Endothelial cell (in vitro differentiated cells): ENCODE results near the gene UNC79. TPM values are rescaled to one million over a fixed set of nuclear protein-coding genes. Genes with fewer than 3 reads are reported as not detected.

ENCODE experiments used
- DNase-seq: peaks from one replicate; pipeline ENCODE4 v3.0.0; 2021; ENCODE audit warnings: low spot score
- H3K27ac Mint-ChIP-seq: one replicate; pipeline ENCODE4 v1.8.0; 2021; ENCODE audit warnings: mixed read lengths, inconsistent platforms; ENCODE audit not compliant: unreplicated experiment
- H3K27me3 Mint-ChIP-seq: one replicate; pipeline ENCODE4 v1.8.0; 2021; ENCODE audit warnings: mild to moderate bottlenecking, moderate library complexity, mixed read lengths, inconsistent platforms; ENCODE audit not compliant: unreplicated experiment
- H3K36me3 Mint-ChIP-seq: one replicate; pipeline ENCODE4 v1.8.0; 2021; ENCODE audit warnings: mild to moderate bottlenecking, low read depth, mixed read lengths, inconsistent platforms; ENCODE audit not compliant: unreplicated experiment
- H3K4me1 Mint-ChIP-seq: one replicate; pipeline ENCODE4 v1.8.0; 2021; ENCODE audit warnings: mild to moderate bottlenecking, mixed read lengths, inconsistent platforms; ENCODE audit not compliant: unreplicated experiment
- H3K4me3 Mint-ChIP-seq: one replicate; pipeline ENCODE4 v1.8.0; 2021; ENCODE audit warnings: mild to moderate bottlenecking, mixed read lengths, inconsistent platforms; ENCODE audit not compliant: unreplicated experiment
- H3K9me3 Mint-ChIP-seq: one replicate; pipeline ENCODE4 v1.8.0; 2021; ENCODE audit warnings: mixed read lengths, inconsistent platforms; ENCODE audit not compliant: unreplicated experiment
- CTCF ChIP-seq: fragments of 200-600 bp; sonication (generic); IDR thresholded peaks from one replicate; pipeline ENCODE4 v1.5.0; 2021; ENCODE audit warnings: antibody characterized with exemption; ENCODE audit not compliant: unreplicated experiment
- total RNA-seq: library from RNA; stranded (reverse); fragmentation: NEBNext Ultra II Directional; extraction: Animal tissue kit (Norgen Biotek cat#: 25700); gene quantifications from one replicate; pipeline ENCODE4 v1.2.1, GENCODE V29; 2021; ENCODE audit not compliant: unreplicated experiment

Gene UNC79
- total RNA-seq, 1 donor from 2014 or later = 0.69 TPM

- H3K27ac Mint-ChIP-seq = no peak overlapping the region
- no peak for TF ChIP-seq CTCF
- no peak overlapping the region for H3K4me3 Mint-ChIP-seq
- DNase-seq = no peak
- peaks cover 1% of the 10 kb centered on the region for H3K27me3 Mint-ChIP-seq
- no peaks in the 10 kb centered on the region for H3K36me3 Mint-ChIP-seq
- no peaks in the 10 kb centered on the region for H3K9me3 Mint-ChIP-seq
- H3K4me1 Mint-ChIP-seq = no peaks in the 10 kb centered on the region
Measured at GRCh38 chr14:93606091-93606490, 175.4 kb downstream of the UNC79 start.

GRCh38 chr14:93619176-93619793 is 188.5 kb downstream of the UNC79 start:
- no peak overlapping the region for H3K4me3 Mint-ChIP-seq
- no peaks in the 10 kb centered on the region for H3K36me3 Mint-ChIP-seq
- peak; percentile 46 for DNase-seq
- no peaks in the 10 kb centered on the region for H3K4me1 Mint-ChIP-seq
- no peaks in the 10 kb centered on the region for H3K9me3 Mint-ChIP-seq
- peak; percentile 66 for TF ChIP-seq CTCF
- no peak overlapping the region for H3K27ac Mint-ChIP-seq
- H3K27me3 Mint-ChIP-seq = no peaks in the 10 kb centered on the region

GRCh38 chr14:93628048-93628447 is 197.3 kb downstream of the UNC79 start:
- no peaks in the 10 kb centered on the region for H3K27me3 Mint-ChIP-seq
- H3K4me1 Mint-ChIP-seq = no peaks in the 10 kb centered on the region
- H3K9me3 Mint-ChIP-seq = no peaks in the 10 kb centered on the region
- no peak for DNase-seq
- H3K27ac Mint-ChIP-seq = no peak overlapping the region
- no peaks in the 10 kb centered on the region for H3K36me3 Mint-ChIP-seq
- no peak for TF ChIP-seq CTCF
- H3K4me3 Mint-ChIP-seq = no peak overlapping the region

- no peak for TF ChIP-seq CTCF
- no peak for DNase-seq
- Mint-ChIP-seq H3K4me3 (no peak overlapping the region), H3K36me3 (no peaks in the 10 kb centered on the region), H3K27ac (no peak overlapping the region), H3K4me1 (no peaks in the 10 kb centered on the region), H3K27me3 (no peaks in the 10 kb centered on the region), H3K9me3 (no peaks in the 10 kb centered on the region)
Measured at GRCh38 chr14:93629643-93630042, 198.9 kb downstream of the UNC79 start.

GRCh38 chr14:93638790-93639189 is 208.1 kb downstream of the UNC79 start:
- no peaks in the 10 kb centered on the region for H3K36me3 Mint-ChIP-seq
- no peak overlapping the region for H3K4me3 Mint-ChIP-seq
- no peaks in the 10 kb centered on the region for H3K4me1 Mint-ChIP-seq
- no peak for TF ChIP-seq CTCF
- no peak for DNase-seq
- H3K9me3 Mint-ChIP-seq = no peaks in the 10 kb centered on the region
- no peaks in the 10 kb centered on the region for H3K27me3 Mint-ChIP-seq
- no peak overlapping the region for H3K27ac Mint-ChIP-seq
